ENCODE data around the gene SLC35G4. TPM values are rescaled to one million over a fixed set of nuclear protein-coding genes. Genes with fewer than 3 reads are reported as not detected.
A peak's percentile ranks its signal among the peaks of the same experiment; 100 is the strongest.
"Not testable (repeated sequence)": the region's sequence is repeated elsewhere in the genome, so short reads cannot be mapped to it uniquely, and the experiment has no call there.

SLC35G4 gene
- polyA plus RNA-seq, 6 donors from 2014 or later = not detected

- peaks cover 0 to 10% (median 5%) of the 10 kb centered on the region in 3 donors for H3K27me3 Mint-ChIP-seq
- H3K9me3 Mint-ChIP-seq = no peaks in the 10 kb centered on the region
- DNase-seq = no peak
- H3K27ac Mint-ChIP-seq = no peak overlapping the region
- no peaks in the 10 kb centered on the region for H3K36me3 Mint-ChIP-seq
- H3K4me1 Mint-ChIP-seq = no peaks in the 10 kb centered on the region
- H3K4me3 Mint-ChIP-seq = peak overlapping the region in 1 of 8 donors; percentile 10
- no peak for ATAC-seq (ENCODE audit: low read depth in 2 of 2)
Observed at GRCh38 chr18:11585596-11585995, 23.8 kb upstream of the SLC35G4 start.

GRCh38 chr18:11586896-11587295, 22.5 kb upstream of the SLC35G4 start:
- Mint-ChIP-seq H3K4me1 (no peaks in the 10 kb centered on the region), H3K9me3 (peaks cover 0 to under 1% (median 0%) of the 10 kb centered on the region in 7 donors), H3K36me3 (no peaks in the 10 kb centered on the region), H3K27me3 (peaks cover 2 to 20% (median 13%) of the 10 kb centered on the region in 3 donors), H3K27ac (no peak overlapping the region), H3K4me3 (no peak overlapping the region)
- no peak for DNase-seq
- ATAC-seq (ENCODE audit: low read depth in 2 of 2) = no peak

GRCh38 chr18:11587432-11587831, 22.0 kb upstream of the SLC35G4 start:
- Mint-ChIP-seq H3K27ac (no peak overlapping the region), H3K27me3 (peaks cover 6 to 23% (median 13%) of the 10 kb centered on the region in 3 donors), H3K9me3 (peaks cover 0 to 2% (median 0%) of the 10 kb centered on the region in 7 donors), H3K4me1 (no peaks in the 10 kb centered on the region), H3K4me3 (no peak overlapping the region), H3K36me3 (no peaks in the 10 kb centered on the region)
- DNase-seq = no peak
- ATAC-seq (ENCODE audit: low read depth in 2 of 2) = no peak

- Mint-ChIP-seq H3K27ac (no peak overlapping the region), H3K27me3 (peaks cover 6 to 24% (median 13%) of the 10 kb centered on the region in 3 donors), H3K4me1 (no peaks in the 10 kb centered on the region), H3K9me3 (peaks cover 0 to 2% (median 0%) of the 10 kb centered on the region in 7 donors), H3K4me3 (no peak overlapping the region), H3K36me3 (no peaks in the 10 kb centered on the region)
- DNase-seq (no peak), ATAC-seq (ENCODE audit: low read depth in 2 of 2) (no peak)
Observed at GRCh38 chr18:11587846-11588245, 21.6 kb upstream of the SLC35G4 start.

GRCh38 chr18:11591957-11592356, 17.4 kb upstream of the SLC35G4 start:
- DNase-seq (no peak), ATAC-seq (ENCODE audit: low read depth in 2 of 2) (no peak)
- Mint-ChIP-seq H3K4me3 (no peak overlapping the region), H3K27me3 (peaks cover 9 to 40% (median 13%) of the 10 kb centered on the region in 3 donors), H3K4me1 (no peaks in the 10 kb centered on the region), H3K27ac (no peak overlapping the region), H3K36me3 (no peaks in the 10 kb centered on the region), H3K9me3 (peaks cover 0 to 5% (median 3%) of the 10 kb centered on the region in 7 donors)

GRCh38 chr18:11600321-11600720, 9.1 kb upstream of the SLC35G4 start:
- ATAC-seq (ENCODE audit: low read depth in 2 of 2) (no peak), DNase-seq (no peak)
- Mint-ChIP-seq H3K4me1 (no peaks in the 10 kb centered on the region), H3K4me3 (no peak overlapping the region), H3K27ac (no peak overlapping the region), H3K27me3 (peaks cover 4 to 27% (median 22%) of the 10 kb centered on the region in 3 donors), H3K36me3 (peaks cover 3 to 8% of the 10 kb centered on the region in 2 donors), H3K9me3 (peaks cover 2 to 23% (median 9%) of the 10 kb centered on the region in 7 donors)

GRCh38 chr18:11607906-11608305, 1.5 kb upstream of the SLC35G4 start:
- Mint-ChIP-seq H3K4me3 (no peak overlapping the region), H3K36me3 (no peaks in the 10 kb centered on the region)

GRCh38 chr18:11608618-11609017, 778 bp upstream of the SLC35G4 start:
- not testable (repeated sequence) for ATAC-seq (ENCODE audit: low read depth in 2 of 2); DNase-seq; H3K4me1 Mint-ChIP-seq; H3K9me3 Mint-ChIP-seq; H3K4me3 Mint-ChIP-seq; H3K36me3 Mint-ChIP-seq; H3K27ac Mint-ChIP-seq
- peaks cover 4 to 16% (median 13%) of the 10 kb centered on the region in 3 donors for H3K27me3 Mint-ChIP-seq

More at GRCh38 chr18:11607906-11608305, 1.5 kb upstream of the SLC35G4 start:
- Mint-ChIP-seq H3K27ac (no peak overlapping the region), H3K4me1 (no peaks in the 10 kb centered on the region), H3K9me3 (peaks cover 0 to 4% (median 2%) of the 10 kb centered on the region in 7 donors), H3K27me3 (peaks cover 4 to 16% (median 13%) of the 10 kb centered on the region in 3 donors)
- ATAC-seq (ENCODE audit: low read depth in 2 of 2) (no peak), DNase-seq (no peak)

GRCh38 chr18:11613073-11613472, 3.7 kb downstream of the SLC35G4 start:
- H3K36me3 Mint-ChIP-seq; H3K9me3 Mint-ChIP-seq; ATAC-seq (ENCODE audit: low read depth in 2 of 2); H3K4me1 Mint-ChIP-seq; H3K4me3 Mint-ChIP-seq; H3K27me3 Mint-ChIP-seq; DNase-seq; H3K27ac Mint-ChIP-seq: not testable (repeated sequence)

GRCh38 chr18:11613611-11614010, 4.2 kb downstream of the SLC35G4 start:
- H3K27ac Mint-ChIP-seq; H3K36me3 Mint-ChIP-seq; H3K4me3 Mint-ChIP-seq; H3K27me3 Mint-ChIP-seq; ATAC-seq (ENCODE audit: low read depth in 2 of 2); H3K9me3 Mint-ChIP-seq; H3K4me1 Mint-ChIP-seq; DNase-seq: not testable (repeated sequence)

GRCh38 chr18:11614042-11614441, 4.6 kb downstream of the SLC35G4 start:
- not testable (repeated sequence) for ATAC-seq (ENCODE audit: low read depth in 2 of 2); H3K36me3 Mint-ChIP-seq; H3K4me3 Mint-ChIP-seq; H3K4me1 Mint-ChIP-seq; DNase-seq; H3K27ac Mint-ChIP-seq; H3K27me3 Mint-ChIP-seq; H3K9me3 Mint-ChIP-seq

GRCh38 chr18:11614981-11615380, 5.6 kb downstream of the SLC35G4 start:
- not testable (repeated sequence) for H3K9me3 Mint-ChIP-seq; H3K4me3 Mint-ChIP-seq; H3K4me1 Mint-ChIP-seq; ATAC-seq (ENCODE audit: low read depth in 2 of 2); H3K27me3 Mint-ChIP-seq; H3K36me3 Mint-ChIP-seq; H3K27ac Mint-ChIP-seq; DNase-seq

GRCh38 chr18:11647310-11647709, 37.9 kb downstream of the SLC35G4 start:
- not testable (repeated sequence) for H3K27ac Mint-ChIP-seq, H3K4me3 Mint-ChIP-seq, H3K4me1 Mint-ChIP-seq

GRCh38 chr18:11647804-11648203, 38.4 kb downstream of the SLC35G4 start:
- H3K27me3 Mint-ChIP-seq = peaks cover 6 to 25% (median 15%) of the 10 kb centered on the region in 3 donors

More at GRCh38 chr18:11647310-11647709, 37.9 kb downstream of the SLC35G4 start:
- Mint-ChIP-seq H3K9me3 (peaks cover 0 to 19% (median 11%) of the 10 kb centered on the region in 7 donors), H3K27me3 (peaks cover 6 to 25% (median 15%) of the 10 kb centered on the region in 3 donors)
- H3K36me3 Mint-ChIP-seq; DNase-seq; ATAC-seq (ENCODE audit: low read depth in 2 of 2): not testable (repeated sequence)

More at GRCh38 chr18:11647804-11648203, 38.4 kb downstream of the SLC35G4 start:
- not testable (repeated sequence) for H3K4me3 Mint-ChIP-seq; H3K4me1 Mint-ChIP-seq; H3K36me3 Mint-ChIP-seq; H3K27ac Mint-ChIP-seq; DNase-seq; ATAC-seq (ENCODE audit: low read depth in 2 of 2)
- peaks cover 0 to 19% (median 11%) of the 10 kb centered on the region in 7 donors for H3K9me3 Mint-ChIP-seq

Measured in naive B cell (primary cell).